Peyer's patch (tissue), 4 donors: ENCODE measurements around the gene ERP44. TPM values are rescaled to one million over a fixed set of nuclear protein-coding genes. Genes with fewer than 3 reads are reported as not detected.

Experiments
- DNase-seq, 3 donors: peaks; one replicate each; pipeline ENCODE4 v3.0.0-alpha.2; 2017 to 2019
- H3K27ac ChIP-seq, 4 donors: fragments of 200-600 bp; sonication (generic); one replicate each; pipeline ENCODE4 v1.5.1; 2016 to 2019
- H3K27me3 ChIP-seq, 2 donors: fragments of 200-600 bp; sonication (generic); one replicate each; pipeline ENCODE4 v1.5.1; 2019
- H3K36me3 ChIP-seq, 3 donors: fragments of 200-600 bp; sonication (generic); one replicate each; pipeline ENCODE4 v1.5.1; 2016 to 2019
- H3K4me1 ChIP-seq, 4 donors: fragments of 200-600 bp; sonication (generic); one replicate each; pipeline ENCODE4 v1.5.1; 2016 to 2019
- H3K4me3 ChIP-seq, 4 donors: fragments of 200-600 bp; sonication (generic); 1 replicate in 3 of 4; 2 replicates in 1 of 4; pipeline ENCODE4 v1.5.1; 2016 to 2019; ENCODE audit warnings: mild to moderate bottlenecking in 1 of 4
- H3K9me3 ChIP-seq, 4 donors: fragments of 200-600 bp; sonication (generic); one replicate each; pipeline ENCODE4 v1.5.1; 2016 to 2019; ENCODE audit warnings: mild to moderate bottlenecking in 1 of 4
- POLR2A ChIP-seq, 2 donors: fragments of 450-650 bp; IDR thresholded peaks; one replicate each; pipeline ENCODE4 v1.5.1; 2017; ENCODE audit warnings: antibody characterized with exemption in 2 of 2, mild to moderate bottlenecking in 2 of 2, moderate library complexity in 2 of 2
- total RNA-seq, 4 donors: library from RNA; depleted of rRNA; stranded (reverse); fragments of >200 nt; gene quantifications; one replicate each; pipeline ENCODE4 v1.1.0, GENCODE V29; 2016
- TF ChIP-seq, protein P1 (sequence below), 6 experiments: fragments of 450-650 bp in 4 of 6; fragments of 200-600 bp in 2 of 6; sonication (generic) in 1 of 6; IDR thresholded peaks; one replicate each; pipeline ENCODE4 v1.5.1; 2017 to 2019; ENCODE audit warnings: antibody characterized with exemption in 6 of 6, mild to moderate bottlenecking in 3 of 6, moderate library complexity in 1 of 6

The ERP44 gene
- total RNA-seq, 4 donors from 2014 or later: 9.9 to 21.9 (median 17.4) TPM

DNA sequence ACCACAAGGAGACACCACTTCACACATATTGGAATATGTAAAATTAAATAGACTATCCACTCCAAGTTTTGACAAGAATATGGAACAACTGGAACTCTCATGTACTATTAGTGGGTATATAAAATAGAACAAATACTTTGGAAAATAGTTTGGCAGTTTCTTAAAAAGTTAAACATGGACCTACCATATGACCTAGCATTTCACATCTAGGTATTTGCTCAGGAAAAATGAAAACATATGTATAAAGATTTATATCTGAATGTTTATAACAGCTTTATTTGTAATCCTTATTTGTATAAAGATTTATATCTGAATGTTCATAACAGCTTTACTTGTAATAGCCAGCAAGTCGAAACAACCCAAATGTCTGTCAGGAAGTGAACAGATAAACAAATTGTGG, 49.2 kb downstream of the ERP44 start:
- Histone ChIP-seq H3K27ac (no peak overlapping the region), H3K4me1 (no peaks in the 10 kb centered on the region), H3K4me3 (no peak overlapping the region), H3K9me3 (no peaks in the 10 kb centered on the region), H3K36me3 (peaks cover 0 to 12% (median 0%) of the 10 kb centered on the region in 3 donors), H3K27me3 (no peaks in the 10 kb centered on the region)
- TF ChIP-seq, protein P1, sequence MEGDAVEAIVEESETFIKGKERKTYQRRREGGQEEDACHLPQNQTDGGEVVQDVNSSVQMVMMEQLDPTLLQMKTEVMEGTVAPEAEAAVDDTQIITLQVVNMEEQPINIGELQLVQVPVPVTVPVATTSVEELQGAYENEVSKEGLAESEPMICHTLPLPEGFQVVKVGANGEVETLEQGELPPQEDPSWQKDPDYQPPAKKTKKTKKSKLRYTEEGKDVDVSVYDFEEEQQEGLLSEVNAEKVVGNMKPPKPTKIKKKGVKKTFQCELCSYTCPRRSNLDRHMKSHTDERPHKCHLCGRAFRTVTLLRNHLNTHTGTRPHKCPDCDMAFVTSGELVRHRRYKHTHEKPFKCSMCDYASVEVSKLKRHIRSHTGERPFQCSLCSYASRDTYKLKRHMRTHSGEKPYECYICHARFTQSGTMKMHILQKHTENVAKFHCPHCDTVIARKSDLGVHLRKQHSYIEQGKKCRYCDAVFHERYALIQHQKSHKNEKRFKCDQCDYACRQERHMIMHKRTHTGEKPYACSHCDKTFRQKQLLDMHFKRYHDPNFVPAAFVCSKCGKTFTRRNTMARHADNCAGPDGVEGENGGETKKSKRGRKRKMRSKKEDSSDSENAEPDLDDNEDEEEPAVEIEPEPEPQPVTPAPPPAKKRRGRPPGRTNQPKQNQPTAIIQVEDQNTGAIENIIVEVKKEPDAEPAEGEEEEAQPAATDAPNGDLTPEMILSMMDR (IDR thresholded peaks at IDR 0.05): no peak
- no peak for TF ChIP-seq POLR2A (IDR thresholded peaks at IDR 0.05)
- DNase-seq: no peak

GRCh38 chr9:100038472-100038871, 60.3 kb downstream of the ERP44 start:
- no peaks in the 10 kb centered on the region for H3K9me3 ChIP-seq
- peaks cover 0 to 7% (median 0%) of the 10 kb centered on the region in 3 donors for H3K36me3 ChIP-seq
- TF ChIP-seq, protein P1 (IDR thresholded peaks at IDR 0.05): no peak
- TF ChIP-seq POLR2A (IDR thresholded peaks at IDR 0.05): no peak
- no peaks in the 10 kb centered on the region for H3K4me1 ChIP-seq
- H3K27ac ChIP-seq: no peak overlapping the region
- H3K27me3 ChIP-seq: no peaks in the 10 kb centered on the region
- DNase-seq: no peak
- H3K4me3 ChIP-seq: no peak overlapping the region

DNA sequence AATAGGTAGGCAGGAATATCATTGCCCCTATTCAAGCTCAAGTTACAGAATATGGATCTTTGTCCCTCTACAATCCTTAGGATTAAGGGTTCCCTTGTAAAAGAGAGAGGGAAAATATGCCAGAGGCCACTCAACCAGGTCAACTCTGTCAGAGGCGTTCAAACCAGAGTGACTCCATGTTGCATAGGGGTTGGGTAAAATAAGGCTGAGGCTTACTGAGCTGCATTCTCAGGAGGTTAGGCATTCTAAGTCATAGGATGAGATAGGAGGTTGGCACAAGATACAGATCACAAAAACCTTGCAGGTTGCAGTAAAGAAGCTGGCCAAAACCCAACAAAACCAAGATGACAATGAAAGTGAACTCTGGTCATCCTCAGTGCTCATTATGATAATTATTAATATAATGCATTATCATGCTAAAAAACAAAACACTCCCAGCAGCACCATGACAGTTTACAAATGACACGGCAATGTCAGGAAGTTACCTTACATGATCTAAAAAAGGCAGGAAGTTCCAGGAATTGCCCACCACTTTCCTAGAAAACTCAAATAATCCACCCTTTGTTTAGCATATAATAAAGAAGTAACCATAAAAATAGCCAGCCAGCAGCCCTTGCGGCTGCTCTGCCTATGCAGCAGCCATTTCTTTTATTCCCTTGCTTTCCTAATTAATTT, 64.8 kb downstream of the ERP44 start:
- no peak overlapping the region for H3K4me3 ChIP-seq
- TF ChIP-seq, protein P1 (IDR thresholded peaks at IDR 0.05): no peak
- no peak for TF ChIP-seq POLR2A (IDR thresholded peaks at IDR 0.05)
- no peaks in the 10 kb centered on the region for H3K9me3 ChIP-seq
- H3K27ac ChIP-seq: no peak overlapping the region
- H3K4me1 ChIP-seq: no peaks in the 10 kb centered on the region
- H3K36me3 ChIP-seq: peaks cover 0 to 7% (median 0%) of the 10 kb centered on the region in 3 donors
- no peak for DNase-seq
- H3K27me3 ChIP-seq: no peaks in the 10 kb centered on the region

- no peaks in the 10 kb centered on the region for H3K27me3 ChIP-seq
- TF ChIP-seq POLR2A (IDR thresholded peaks at IDR 0.05): no peak
- TF ChIP-seq, protein P1 (IDR thresholded peaks at IDR 0.05): no peak
- no peaks in the 10 kb centered on the region for H3K9me3 ChIP-seq
- H3K4me3 ChIP-seq: no peak overlapping the region
- H3K27ac ChIP-seq: no peak overlapping the region
- DNase-seq: no peak
- H3K4me1 ChIP-seq: no peaks in the 10 kb centered on the region
- H3K36me3 ChIP-seq: no peaks in the 10 kb centered on the region
Observed at GRCh38 chr9:100030548-100030947, 68.3 kb downstream of the ERP44 start.

DNA sequence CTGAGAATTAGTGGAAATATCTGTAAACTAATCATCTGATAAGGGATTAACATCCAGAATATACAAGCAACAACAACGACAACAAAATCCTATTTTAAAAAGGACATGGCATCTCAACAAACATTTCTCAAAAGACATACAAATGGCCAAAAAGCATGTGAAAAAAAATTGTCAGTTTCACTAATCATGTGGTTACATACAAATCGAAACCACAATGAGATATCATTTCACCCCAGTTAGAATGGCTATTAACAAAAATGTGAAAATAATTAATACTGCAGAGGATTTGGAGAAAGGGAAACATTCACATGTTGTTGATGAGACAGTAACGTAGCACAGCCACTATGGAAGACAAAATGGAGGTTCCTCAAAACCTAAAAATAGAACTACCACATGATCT, 69.5 kb downstream of the ERP44 start:
- H3K4me3 ChIP-seq: no peak overlapping the region
- TF ChIP-seq POLR2A (IDR thresholded peaks at IDR 0.05): no peak
- TF ChIP-seq, protein P1 (IDR thresholded peaks at IDR 0.05): no peak
- no peaks in the 10 kb centered on the region for H3K9me3 ChIP-seq
- no peaks in the 10 kb centered on the region for H3K27me3 ChIP-seq
- H3K36me3 ChIP-seq: no peaks in the 10 kb centered on the region
- H3K27ac ChIP-seq: no peak overlapping the region
- no peaks in the 10 kb centered on the region for H3K4me1 ChIP-seq
- DNase-seq: no peak
